NB4 (cell line): ENCODE measurements around the gene PPP2R5C.
"Not testable (repeated sequence)": the region's sequence is repeated elsewhere in the genome, so short reads cannot be mapped to it uniquely, and the experiment has no call there.

Source experiments
- MYC ChIP-seq: IDR thresholded peaks from 2 replicates; pipeline ENCODE4 v1.6.1; 2011; ENCODE audit warnings: low read depth, low read length
- TF ChIP-seq, protein P1 (sequence below): IDR thresholded peaks from one replicate; pipeline ENCODE4 v1.5.1; 2012; ENCODE audit warnings: low read depth, low read length

DNA sequence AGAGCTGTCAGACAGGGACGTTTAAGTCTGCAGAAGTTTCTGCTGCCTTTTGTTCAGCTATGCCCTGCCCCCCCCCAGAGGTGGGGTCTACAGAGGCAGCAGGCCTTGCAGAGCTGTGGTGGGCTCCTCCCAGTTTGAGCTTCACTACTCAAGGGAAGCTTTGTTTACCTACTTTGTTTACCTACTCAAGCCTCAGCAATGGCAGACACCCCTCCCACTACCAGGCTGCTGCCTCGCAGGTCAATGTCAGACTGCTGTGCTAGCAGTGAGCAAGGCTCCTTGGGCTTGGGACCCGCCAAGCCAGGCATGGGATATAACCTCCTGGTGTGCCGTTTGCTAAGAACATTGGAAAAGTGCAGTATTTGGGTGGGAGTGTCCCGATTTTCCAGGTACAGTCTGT, 11.8 kb upstream of the PPP2R5C start:
- TF ChIP-seq, protein P1, sequence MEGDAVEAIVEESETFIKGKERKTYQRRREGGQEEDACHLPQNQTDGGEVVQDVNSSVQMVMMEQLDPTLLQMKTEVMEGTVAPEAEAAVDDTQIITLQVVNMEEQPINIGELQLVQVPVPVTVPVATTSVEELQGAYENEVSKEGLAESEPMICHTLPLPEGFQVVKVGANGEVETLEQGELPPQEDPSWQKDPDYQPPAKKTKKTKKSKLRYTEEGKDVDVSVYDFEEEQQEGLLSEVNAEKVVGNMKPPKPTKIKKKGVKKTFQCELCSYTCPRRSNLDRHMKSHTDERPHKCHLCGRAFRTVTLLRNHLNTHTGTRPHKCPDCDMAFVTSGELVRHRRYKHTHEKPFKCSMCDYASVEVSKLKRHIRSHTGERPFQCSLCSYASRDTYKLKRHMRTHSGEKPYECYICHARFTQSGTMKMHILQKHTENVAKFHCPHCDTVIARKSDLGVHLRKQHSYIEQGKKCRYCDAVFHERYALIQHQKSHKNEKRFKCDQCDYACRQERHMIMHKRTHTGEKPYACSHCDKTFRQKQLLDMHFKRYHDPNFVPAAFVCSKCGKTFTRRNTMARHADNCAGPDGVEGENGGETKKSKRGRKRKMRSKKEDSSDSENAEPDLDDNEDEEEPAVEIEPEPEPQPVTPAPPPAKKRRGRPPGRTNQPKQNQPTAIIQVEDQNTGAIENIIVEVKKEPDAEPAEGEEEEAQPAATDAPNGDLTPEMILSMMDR = not testable (repeated sequence)
- TF ChIP-seq MYC = not testable (repeated sequence)
